Measurements from ENCODE around the gene TEF. TPM values are rescaled to one million over a fixed set of nuclear protein-coding genes. Genes with fewer than 3 reads are reported as not detected.

The TEF gene
- total RNA-seq (2014; rRNA removed; shearing (Covaris generic)): 2.2 and 7.0 TPM in 2 replicates

DNA sequence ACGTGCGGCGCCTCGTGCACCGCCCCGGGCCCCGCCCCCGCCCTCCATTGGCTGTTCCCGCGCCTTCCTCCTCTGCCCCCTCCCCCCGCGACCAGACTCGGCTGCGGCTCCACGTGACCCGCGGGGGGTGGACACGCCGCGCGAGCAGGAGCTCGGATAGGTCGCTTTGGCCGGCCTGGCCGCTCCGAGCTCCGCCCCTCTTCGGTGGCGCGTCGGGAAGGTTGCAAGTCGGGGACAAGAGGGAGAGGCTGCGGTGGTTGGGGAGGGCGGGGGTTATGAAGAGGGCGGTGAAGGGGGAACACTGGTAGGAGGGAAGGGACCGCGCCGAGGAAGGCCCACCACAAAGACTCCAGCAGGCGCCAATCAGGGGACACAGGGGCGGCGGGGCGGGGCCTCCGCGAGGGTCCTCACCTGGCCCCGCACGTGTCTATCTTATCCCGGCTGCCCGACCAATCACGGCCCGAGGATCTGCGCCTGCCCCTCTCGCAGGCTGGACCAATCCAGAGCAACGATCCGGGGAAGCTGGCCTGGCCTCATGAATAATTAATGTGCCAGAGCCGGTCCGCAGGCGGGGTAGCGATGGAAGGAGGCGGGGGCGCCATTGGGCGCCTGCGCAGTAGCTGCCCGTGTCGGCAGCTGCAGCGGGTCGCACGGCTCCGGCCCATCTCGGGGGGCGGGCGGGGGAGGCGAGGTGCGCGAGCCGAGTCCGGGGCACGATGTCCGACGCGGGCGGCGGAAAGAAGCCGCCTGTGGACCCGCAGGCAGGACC is at the start of gene TEF:
TSS of gene TEF (plus strand) at position 614 of the 769 bp plus-strand sequence. CDS start at position 717, 103 bp downstream.
- DNase-seq (ENCODE audit: low read depth): peak; percentile 98

- no peak for DNase-seq (ENCODE audit: low read depth)
Observed at GRCh38 chr22:41332217-41332939, 49.4 kb upstream of the TEF start.

GRCh38 chr22:41333806-41334205 is 47.9 kb upstream of the TEF start:
- no peak for DNase-seq (ENCODE audit: low read depth)

DNA sequence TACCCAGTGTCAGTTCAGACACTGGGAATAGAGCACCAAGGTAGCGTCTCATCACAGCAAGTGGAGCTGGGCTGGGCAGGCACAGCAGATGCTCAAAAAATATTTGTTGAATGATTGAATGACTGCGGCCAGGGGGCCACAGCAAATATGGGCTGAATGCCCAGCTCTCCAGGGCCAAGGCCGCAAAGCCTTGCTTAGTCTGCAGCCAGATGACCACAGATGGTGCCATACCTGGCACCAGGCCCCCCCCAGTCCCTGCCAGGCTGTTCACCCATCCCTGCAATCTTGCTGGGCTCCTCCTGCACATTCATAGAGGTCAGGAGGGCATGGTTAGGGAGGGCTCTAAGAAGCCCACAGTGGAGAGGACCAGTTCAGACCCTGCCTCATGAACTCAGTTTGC is 47.5 kb upstream of the TEF start:
- DNase-seq (ENCODE audit: low read depth): no peak

GRCh38 chr22:41334951-41335635 is 46.6 kb upstream of the TEF start:
- no peak for DNase-seq (ENCODE audit: low read depth)

DNA sequence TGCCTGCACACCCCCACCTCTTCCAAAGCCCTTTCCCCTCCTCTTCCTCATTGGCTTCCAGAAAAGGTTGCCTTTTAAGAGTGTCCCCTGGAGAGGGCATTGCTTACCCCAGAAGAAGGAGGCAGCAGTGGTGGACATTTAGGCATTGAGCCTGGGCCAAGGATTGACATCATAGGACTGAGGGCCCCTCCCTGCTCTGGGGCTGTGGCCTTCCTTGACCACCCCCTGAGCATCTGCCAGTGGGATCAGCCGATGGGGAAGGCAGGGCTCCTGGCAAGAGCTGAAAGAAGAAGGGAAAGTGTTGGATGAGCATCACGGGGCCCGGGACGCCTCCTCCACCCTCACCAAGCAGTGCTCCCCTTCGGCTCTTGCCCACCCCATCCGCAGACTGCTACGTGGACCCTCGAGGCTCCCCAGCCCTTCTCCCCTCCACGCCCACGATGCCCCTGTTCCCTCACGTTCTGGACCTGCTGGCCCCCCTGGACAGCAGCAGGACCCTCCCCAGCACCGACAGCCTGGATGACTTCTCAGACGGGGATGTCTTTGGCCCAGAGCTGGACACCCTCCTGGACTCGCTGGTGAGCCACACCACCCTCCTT is 43.0 kb upstream of the TEF start:
- DNase-seq (ENCODE audit: low read depth): no peak

DNA sequence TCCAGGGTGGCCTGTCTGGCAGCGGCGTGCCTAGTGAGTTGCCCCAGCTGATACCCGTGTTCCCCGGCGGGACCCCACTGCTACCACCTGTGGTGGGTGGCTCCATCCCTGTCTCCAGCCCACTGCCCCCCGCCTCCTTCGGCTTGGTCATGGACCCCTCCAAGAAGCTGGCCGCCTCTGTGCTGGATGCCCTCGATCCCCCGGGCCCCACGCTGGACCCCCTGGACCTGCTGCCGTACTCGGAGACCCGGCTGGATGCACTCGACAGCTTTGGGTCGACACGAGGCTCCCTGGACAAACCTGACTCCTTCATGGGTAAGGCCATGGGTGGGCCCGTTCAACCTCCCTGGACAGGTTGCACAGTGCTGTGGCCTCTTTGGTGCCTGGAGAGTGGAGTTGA is 41.9 kb upstream of the TEF start:
- DNase-seq (ENCODE audit: low read depth): no peak

GRCh38 chr22:41340357-41340756 is 41.4 kb upstream of the TEF start:
- DNase-seq (ENCODE audit: low read depth): no peak

DNA sequence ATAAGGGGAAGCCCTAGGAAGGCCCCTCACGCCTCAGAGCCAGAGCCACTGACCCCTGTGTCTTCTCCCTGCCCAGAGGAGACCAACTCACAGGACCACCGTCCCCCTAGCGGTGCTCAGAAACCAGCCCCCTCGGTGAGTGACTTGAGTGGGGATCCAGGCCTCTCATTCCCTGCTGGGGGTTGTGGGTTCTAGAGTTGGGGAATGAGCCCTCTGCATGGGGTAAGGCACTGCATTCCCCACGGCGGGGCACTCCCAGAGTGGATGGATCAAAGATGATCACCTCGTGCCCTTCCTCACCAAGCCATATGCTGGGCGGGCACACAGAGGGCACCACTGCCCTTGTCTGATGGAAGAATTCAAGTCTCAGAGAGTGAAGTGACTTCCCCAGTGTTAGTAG is 40.7 kb upstream of the TEF start:
- DNase-seq (ENCODE audit: low read depth): no peak

DNA sequence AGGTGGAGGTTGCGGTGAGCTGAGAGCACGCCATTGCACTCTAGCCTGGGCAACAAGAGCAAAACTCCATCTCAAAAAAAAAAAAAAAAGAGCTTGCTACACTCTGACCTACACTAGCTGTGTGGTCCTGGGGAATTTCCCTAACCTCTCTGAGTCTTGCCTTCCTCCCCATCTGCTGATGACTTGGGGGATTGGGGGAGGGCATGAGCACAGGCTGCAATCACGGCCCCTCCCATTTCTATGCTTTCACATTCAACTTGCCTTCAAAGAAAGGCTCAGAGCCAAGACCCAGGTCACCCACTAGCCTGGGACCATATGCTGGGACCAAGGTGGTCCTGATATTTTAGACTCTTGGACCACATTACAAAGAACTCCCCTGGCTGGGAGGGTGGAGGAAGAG is 39.8 kb upstream of the TEF start:
- DNase-seq (ENCODE audit: low read depth): peak; percentile 42

GRCh38 chr22:41343300-41343699 is 38.4 kb upstream of the TEF start:
- DNase-seq (ENCODE audit: low read depth): no peak

- no peak for DNase-seq (ENCODE audit: low read depth)
Observed at GRCh38 chr22:41343717-41344116, 38.0 kb upstream of the TEF start.

- DNase-seq (ENCODE audit: low read depth): no peak
Observed at GRCh38 chr22:41344189-41344788, 37.5 kb upstream of the TEF start.

- DNase-seq (ENCODE audit: low read depth): no peak
Observed at GRCh38 chr22:41345807-41346335, 35.9 kb upstream of the TEF start.

GRCh38 chr22:41347066-41347859 is 34.5 kb upstream of the TEF start:
- DNase-seq (ENCODE audit: low read depth): no peak

- DNase-seq (ENCODE audit: low read depth): no peak
Observed at GRCh38 chr22:41348964-41349484, 32.7 kb upstream of the TEF start.

- DNase-seq (ENCODE audit: low read depth): no peak
Observed at GRCh38 chr22:41350087-41350486, 31.7 kb upstream of the TEF start.

- DNase-seq (ENCODE audit: low read depth): no peak
Observed at GRCh38 chr22:41351011-41351410, 30.7 kb upstream of the TEF start.

DNA sequence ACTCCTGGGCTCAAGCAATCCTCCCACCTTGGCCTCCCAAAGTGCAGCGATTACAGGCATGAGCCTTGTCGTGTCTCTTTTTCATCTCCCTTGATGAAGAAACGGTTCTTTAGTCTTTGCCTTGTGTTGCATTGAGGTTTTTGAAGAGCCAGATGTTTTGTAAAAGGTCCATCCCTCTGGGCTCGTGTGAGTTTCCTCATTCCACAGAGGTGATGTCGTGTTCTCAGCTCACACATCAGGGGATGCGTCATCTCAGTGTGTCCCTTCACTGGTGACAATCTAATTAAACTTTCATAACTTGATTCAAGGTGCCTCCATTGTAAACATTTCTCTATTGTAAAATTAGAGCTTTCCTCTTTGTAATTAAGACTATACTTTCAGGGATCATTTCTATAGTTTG is 29.7 kb upstream of the TEF start:
- DNase-seq (ENCODE audit: low read depth): peak; percentile 61

DNA sequence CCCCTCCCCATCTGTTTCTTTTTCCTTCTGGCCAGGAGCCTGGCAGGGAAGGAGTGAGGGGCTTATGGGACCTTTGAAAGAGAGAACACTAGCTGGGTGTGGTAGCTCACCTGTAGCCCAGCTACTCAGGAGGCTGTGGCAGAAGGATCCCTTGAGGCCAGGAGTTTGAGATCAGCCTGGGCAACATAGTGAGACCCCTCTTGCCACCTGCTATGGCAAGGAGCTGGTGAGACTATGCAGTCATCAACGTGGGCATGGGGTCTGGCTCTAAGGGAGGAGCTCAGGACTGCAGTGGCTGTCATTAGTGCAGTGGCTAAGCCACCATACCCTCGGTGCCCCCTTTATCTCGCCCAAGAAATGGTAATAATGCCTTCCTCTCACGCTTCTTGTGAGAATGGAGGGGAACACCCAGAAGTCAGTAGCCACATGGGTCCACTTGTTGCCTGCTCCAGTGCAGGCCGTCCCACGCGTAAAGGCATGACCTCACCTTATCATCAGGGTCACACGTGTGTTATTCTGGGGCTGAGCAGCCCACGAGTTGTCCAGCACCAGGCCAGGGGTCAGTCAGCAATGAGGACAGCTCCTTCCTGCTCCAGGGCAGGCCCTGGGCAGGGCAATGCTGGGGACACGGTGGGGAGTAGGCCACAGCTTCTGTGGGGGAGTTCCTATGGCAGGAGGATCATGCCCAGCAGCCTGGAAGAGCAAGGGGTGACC is 27.7 kb upstream of the TEF start:
- DNase-seq (ENCODE audit: low read depth): no peak

Data from Daoy (cell line).